Measurements from ENCODE around the gene CDK7. TPM values are rescaled to one million over a fixed set of nuclear protein-coding genes. Genes with fewer than 3 reads are reported as not detected.
"Not testable (repeated sequence)": the region's sequence is repeated elsewhere in the genome, so short reads cannot be mapped to it uniquely, and the experiment has no call there.

CDK7 gene
- total and polyA plus RNA-seq, 11 donors = 9.6 to 23.1 (median 14.5) TPM

DNA sequence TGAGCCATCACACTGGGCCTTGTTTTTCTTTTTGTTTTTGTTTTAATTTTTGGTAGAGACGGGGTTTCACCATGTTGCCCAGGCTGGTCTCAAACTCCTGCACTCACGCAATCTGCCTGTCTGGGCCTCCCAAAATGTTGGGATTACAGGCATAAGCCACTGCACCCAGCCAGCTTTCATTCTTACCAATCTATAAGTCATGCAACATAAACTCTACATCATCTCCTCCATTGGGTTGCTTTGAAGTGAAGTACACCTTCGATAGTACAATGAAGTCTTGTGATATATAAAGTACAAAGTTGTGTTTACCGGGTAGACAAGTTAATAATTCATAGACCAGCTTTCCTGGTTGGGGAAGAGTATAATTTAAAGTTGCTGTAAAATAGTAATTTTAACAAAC lies 8.8 kb upstream of the CDK7 start:
- Histone ChIP-seq H3K27me3 (no peaks in the 10 kb centered on the region), H3K9me3 (no peaks in the 10 kb centered on the region), H3K4me1 (peaks cover 0 to 10% (median 0%) of the 10 kb centered on the region in 12 donors), H3K4me3 (no peak overlapping the region), H3K27ac (no peak overlapping the region), H3K36me3 (peaks cover 0 to 60% (median 57%) of the 10 kb centered on the region in 9 donors)
- DNase-seq (no peak), ATAC-seq (no peak)
- intact Hi-C loops (cut with DNase I) = no loop called here
- 94 to 99% (median 96%) methylated on average over 4 of the region's 4 CpGs for WGBS, 4 donors
- no peak for TF ChIP-seq POLR2A (IDR thresholded peaks at IDR 0.05)
- TF ChIP-seq, protein P1, sequence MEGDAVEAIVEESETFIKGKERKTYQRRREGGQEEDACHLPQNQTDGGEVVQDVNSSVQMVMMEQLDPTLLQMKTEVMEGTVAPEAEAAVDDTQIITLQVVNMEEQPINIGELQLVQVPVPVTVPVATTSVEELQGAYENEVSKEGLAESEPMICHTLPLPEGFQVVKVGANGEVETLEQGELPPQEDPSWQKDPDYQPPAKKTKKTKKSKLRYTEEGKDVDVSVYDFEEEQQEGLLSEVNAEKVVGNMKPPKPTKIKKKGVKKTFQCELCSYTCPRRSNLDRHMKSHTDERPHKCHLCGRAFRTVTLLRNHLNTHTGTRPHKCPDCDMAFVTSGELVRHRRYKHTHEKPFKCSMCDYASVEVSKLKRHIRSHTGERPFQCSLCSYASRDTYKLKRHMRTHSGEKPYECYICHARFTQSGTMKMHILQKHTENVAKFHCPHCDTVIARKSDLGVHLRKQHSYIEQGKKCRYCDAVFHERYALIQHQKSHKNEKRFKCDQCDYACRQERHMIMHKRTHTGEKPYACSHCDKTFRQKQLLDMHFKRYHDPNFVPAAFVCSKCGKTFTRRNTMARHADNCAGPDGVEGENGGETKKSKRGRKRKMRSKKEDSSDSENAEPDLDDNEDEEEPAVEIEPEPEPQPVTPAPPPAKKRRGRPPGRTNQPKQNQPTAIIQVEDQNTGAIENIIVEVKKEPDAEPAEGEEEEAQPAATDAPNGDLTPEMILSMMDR (IDR thresholded peaks at IDR 0.05) = no peak

DNA sequence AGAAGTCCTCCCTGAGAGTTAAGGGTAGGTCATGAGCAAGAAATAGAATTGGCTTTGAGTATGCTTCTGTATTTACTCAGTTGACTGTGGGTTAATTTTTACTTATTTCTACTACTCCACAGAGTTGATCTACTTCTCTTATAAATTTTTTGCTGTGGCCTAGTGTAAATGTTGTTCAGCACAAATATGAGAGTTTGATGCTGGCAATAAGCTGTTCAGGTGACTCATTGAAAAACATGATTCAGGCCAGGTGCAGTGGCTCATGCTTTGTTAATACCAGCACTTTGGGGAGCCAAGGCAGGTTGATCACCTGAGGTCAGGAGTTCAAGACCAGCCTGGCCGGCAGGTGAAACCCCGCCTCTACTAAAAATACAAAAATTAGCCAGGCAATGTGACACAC lies 4.5 kb upstream of the CDK7 start:
- ATAC-seq = no peak
- peaks cover 0 to 9% (median 4%) of the 10 kb centered on the region in 12 donors for H3K4me1 ChIP-seq
- no peaks in the 10 kb centered on the region for H3K9me3 ChIP-seq
- TF ChIP-seq, protein P1 (IDR thresholded peaks at IDR 0.05) = no peak
- TF ChIP-seq POLR2A (IDR thresholded peaks at IDR 0.05) = no peak
- DNase-seq = no peak
- no peaks in the 10 kb centered on the region for H3K27me3 ChIP-seq
- WGBS, 4 donors = 85 to 100% (median 92%) methylated on average over 2 of the region's 2 CpGs
- H3K36me3 ChIP-seq = peaks cover 0 to 68% (median 48%) of the 10 kb centered on the region in 9 donors
- no peak overlapping the region for H3K27ac ChIP-seq
- no peak overlapping the region for H3K4me3 ChIP-seq
- intact Hi-C loops (cut with DNase I) = loop anchor here in 7 of 10 donors (5.0 to 10.0 kb wide), 6 partner anchors 63 to 138 kb away; partner anchors contain the start of genes SLC30A5 (in 3 of the 7), AK6 (in 1 of the 7), CCDC125 (in 1 of the 7) and CCNB1 (in 1 of the 7)

DNA sequence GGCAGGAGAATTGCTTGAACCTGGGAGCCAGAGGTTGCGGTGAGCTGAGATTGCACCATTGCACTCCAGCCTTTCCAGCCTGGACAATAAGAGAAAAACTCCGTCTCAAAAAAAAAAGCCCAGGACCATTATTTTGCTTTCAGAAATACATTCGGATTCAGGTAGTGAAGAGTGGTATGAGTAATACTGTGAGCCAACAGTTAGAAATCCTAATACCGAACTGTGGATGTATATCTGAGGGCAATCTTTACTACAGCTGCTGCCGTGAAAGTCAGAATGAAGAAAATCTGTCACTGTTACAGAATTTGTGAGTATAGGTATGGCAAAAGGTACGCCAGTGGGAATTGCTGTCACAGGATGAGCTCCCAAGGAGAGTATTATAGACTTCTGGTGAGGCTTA lies 3.4 kb upstream of the CDK7 start:
- 88 to 96% (median 94%) methylated on average over 6 of the region's 6 CpGs for WGBS, 4 donors
- no peaks in the 10 kb centered on the region for H3K27me3 ChIP-seq
- intact Hi-C loops (cut with DNase I) = loop anchor here in 7 of 10 donors (5.0 to 10.0 kb wide), 6 partner anchors 64 to 139 kb away; partner anchors contain the start of genes SLC30A5 (in 3 of the 7), AK6 (in 1 of the 7), CCDC125 (in 1 of the 7) and CCNB1 (in 1 of the 7)
- peaks cover 0 to 59% (median 43%) of the 10 kb centered on the region in 9 donors for H3K36me3 ChIP-seq
- TF ChIP-seq POLR2A (IDR thresholded peaks at IDR 0.05) = no peak
- TF ChIP-seq, protein P1 (IDR thresholded peaks at IDR 0.05) = no peak
- ATAC-seq (no peak), DNase-seq (no peak)
- H3K4me1 ChIP-seq = peaks cover 3 to 20% (median 15%) of the 10 kb centered on the region in 12 donors
- H3K4me3 ChIP-seq = no peak overlapping the region
- H3K9me3 ChIP-seq = no peaks in the 10 kb centered on the region
- no peak overlapping the region for H3K27ac ChIP-seq

DNA sequence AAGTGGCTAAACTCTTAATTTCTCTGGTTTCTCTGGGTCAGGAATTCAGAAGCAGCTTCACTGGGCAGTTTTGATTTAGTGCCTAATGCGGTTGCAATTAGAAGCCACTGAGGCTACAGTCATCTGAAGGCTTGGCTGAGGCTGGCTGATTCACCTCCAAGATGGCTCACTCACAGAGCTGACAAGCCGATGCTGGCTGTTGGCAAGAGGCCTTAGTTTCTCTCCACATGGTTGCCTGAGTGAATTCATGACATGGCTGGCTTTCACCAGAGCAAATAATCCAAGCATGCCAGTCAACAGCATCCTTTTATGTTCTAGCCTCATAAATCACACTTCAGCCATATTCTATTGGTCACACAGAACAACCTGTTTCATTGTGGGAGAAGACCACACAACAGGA lies 2.8 kb upstream of the CDK7 start:
- Histone ChIP-seq H3K36me3 (peaks cover 0 to 55% (median 38%) of the 10 kb centered on the region in 9 donors), H3K9me3 (no peaks in the 10 kb centered on the region), H3K4me1 (peaks cover 3 to 24% (median 17%) of the 10 kb centered on the region in 12 donors), H3K27ac (no peak overlapping the region), H3K4me3 (no peak overlapping the region), H3K27me3 (no peaks in the 10 kb centered on the region)
- no peak for DNase-seq
- TF ChIP-seq, protein P1 (IDR thresholded peaks at IDR 0.05) = no peak
- no peak for TF ChIP-seq POLR2A (IDR thresholded peaks at IDR 0.05)
- intact Hi-C loops (cut with DNase I) = loop anchor here in 7 of 10 donors (5.0 to 10.0 kb wide), 6 partner anchors 65 to 140 kb away; partner anchors contain the start of genes SLC30A5 (in 3 of the 7), AK6 (in 1 of the 7), CCDC125 (in 1 of the 7) and CCNB1 (in 1 of the 7)
- WGBS, 4 donors = 68 to 75% (median 70%) methylated on average over 2 of the region's 2 CpGs
- no peak for ATAC-seq

DNA sequence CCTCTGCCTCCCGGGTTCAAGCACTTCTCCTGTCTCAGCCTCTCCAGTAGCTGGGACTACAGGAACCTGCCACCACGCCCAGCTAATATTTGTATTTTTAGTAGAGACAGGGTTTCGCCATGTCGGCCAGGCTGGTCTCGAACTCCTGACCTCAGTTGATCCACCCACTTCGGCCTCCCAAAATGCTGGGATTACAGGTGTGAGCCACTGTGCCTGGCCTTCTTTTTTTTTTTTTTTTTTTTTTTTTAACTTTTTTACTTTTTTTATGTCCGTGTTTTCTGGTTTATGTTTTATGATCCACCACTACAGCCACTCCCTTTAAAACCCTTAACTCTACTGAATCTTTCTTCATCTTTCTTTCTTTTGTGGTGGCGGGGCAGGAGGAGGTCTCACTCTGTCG lies 2.0 kb downstream of the CDK7 start:
- H3K9me3 ChIP-seq, H3K27me3 ChIP-seq, DNase-seq, H3K4me3 ChIP-seq, H3K27ac ChIP-seq, ATAC-seq: not testable (repeated sequence)
- Histone ChIP-seq H3K36me3 (peaks cover 0 to 38% (median 24%) of the 10 kb centered on the region in 9 donors), H3K4me1 (peaks cover 3 to 31% (median 19%) of the 10 kb centered on the region in 12 donors)
- 95 to 97% (median 96%) methylated on average over 9 of the region's 9 CpGs for WGBS, 4 donors
- intact Hi-C loops (cut with DNase I) = loop anchor here in 4 of 10 donors (5.0 to 10.0 kb wide), 4 partner anchors 69 to 142 kb away; partner anchors contain the start of genes AK6 (in 1 of the 4), CCDC125 (in 1 of the 4), CCNB1 (in 1 of the 4) and RAD17 (in 1 of the 4)
